NCI-H748 (cell line): Measurements from ENCODE around the gene GPATCH4.

Source experiments
- DNase-seq: peaks from one replicate; lab custom pipeline; 2025; ENCODE audit not compliant: unreplicated experiment; lab: John Stamatoyannopoulos, UW

GPATCH4 gene

GRCh38 chr1:156551066-156551643 lies 50.1 kb downstream of the GPATCH4 start:
- no peak for DNase-seq

GRCh38 chr1:156550346-156550745 lies 50.9 kb downstream of the GPATCH4 start:
- DNase-seq, result no peak

DNA sequence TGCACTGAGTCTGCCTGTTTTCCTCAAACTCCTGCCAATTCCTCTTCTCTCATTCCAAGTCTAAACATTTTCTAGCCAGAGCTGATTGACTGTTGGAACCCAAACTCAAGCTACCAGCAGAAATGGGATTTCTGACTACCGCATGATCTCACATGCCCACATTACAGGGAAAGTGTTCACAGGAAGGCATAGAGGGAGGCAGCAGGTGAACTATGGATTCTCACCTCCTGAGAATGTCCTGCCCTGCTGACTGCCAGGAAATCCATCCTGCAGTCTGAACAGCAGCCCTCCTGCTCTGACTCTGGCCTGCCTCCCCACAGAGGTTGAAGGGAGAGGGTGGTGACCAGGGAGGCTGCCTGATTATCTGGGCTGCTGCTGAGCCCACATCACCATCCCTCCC lies 51.4 kb downstream of the GPATCH4 start:
- DNase-seq, result no peak

DNA sequence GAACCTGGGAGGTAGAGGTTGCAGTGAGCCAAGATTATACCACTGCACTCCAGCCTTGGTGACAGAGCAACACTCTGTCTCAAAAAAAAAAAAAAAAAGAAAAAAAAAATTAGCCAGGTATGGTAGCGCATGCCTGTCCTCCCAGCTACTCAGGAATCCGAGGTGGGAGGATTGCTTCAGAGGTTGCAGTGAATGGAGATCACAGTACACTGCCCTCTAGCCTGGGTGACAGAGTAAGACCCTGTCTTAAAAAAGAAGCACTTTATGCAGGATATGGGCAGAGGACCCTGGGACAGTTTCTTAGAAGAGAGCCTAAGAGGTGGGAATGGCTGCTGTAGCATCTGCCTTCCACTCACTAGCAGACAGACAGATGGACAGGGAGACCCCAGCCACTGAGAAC lies 51.9 kb downstream of the GPATCH4 start:
- DNase-seq, result no peak

DNA sequence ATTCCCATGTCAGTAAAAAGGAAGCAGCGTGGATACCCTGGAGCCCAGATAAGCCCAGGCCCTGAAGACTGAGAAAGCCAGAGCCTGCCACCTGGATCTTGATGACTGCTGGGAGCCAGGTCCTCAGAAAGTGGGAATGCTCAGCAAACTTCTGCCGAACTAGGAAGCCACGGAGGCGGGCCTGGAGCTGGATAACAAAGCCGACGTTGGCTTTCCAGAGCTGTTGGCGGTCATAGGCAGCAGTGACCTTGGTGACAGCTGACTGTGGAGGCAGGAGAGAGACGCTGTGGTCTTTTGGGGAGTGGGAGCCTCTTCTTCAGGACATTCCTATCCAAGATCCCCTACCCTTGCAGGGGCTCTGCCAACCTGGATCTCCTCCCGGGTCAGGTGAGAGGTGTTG lies 53.3 kb downstream of the GPATCH4 start:
- DNase-seq, result no peak

- DNase-seq, result no peak
Observed at GRCh38 chr1:156547434-156547833, 53.8 kb downstream of the GPATCH4 start.

DNA sequence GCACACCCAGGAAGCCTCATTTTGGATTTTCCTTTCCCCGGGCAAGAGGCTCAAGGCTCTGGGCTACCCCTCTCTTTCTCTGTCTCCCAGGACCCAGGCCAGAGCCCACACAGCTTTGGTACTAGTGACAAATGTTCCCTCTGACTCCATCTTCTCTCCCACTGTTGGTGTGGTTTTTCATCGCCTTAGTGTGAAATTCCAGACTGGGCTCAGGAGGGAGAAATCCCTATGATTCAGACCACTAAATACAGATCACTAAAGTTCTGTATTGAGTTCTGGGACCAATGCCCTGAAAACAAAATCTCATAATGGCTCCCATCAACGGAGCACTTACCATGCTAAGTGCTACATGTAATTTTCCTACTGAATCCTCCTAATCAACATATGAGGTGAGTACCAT lies 55.0 kb downstream of the GPATCH4 start:
- DNase-seq, result no peak

DNA sequence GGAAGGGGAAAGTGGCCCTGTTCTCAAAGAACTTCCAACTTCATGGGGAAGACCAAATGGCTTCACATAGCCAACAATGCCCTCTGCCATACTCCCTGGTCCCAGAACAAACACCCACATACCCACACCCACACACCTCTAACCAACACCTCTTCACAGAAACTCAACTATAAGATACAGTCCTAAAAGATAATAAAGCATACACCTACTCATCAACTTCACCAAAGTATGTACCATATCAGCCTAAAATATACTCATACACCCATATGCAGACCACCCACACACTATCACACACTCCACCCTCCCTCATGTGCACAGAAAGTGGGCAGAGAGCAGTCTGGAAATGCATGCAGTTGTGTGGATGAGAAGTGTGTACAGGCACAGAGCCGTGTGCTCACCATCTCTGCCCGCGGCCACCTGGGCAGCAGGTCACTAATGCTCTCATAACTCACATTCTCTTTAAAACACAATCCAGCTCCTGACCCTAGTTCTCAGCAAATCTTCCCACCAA lies 56.6 kb downstream of the GPATCH4 start:
- no peak for DNase-seq
